HT-29 (cell line): ENCODE data around the gene CLEC4M. TPM values are rescaled to one million over a fixed set of nuclear protein-coding genes. Genes with fewer than 3 reads are reported as not detected.
"Not testable (repeated sequence)": the region's sequence is repeated elsewhere in the genome, so short reads cannot be mapped to it uniquely, and the experiment has no call there.

ENCODE experiments used
- DNase-seq: peaks from one replicate; pipeline ENCODE4 v3.0.0-alpha.2; 2015; ENCODE audit warnings: low spot score
- total RNA-seq: library from RNA; depleted of rRNA; stranded (reverse); fragments of >200 nt; shearing (Covaris generic); gene quantifications from 2 replicates; pipeline ENCODE4 v1.2.3, GENCODE V29; 2014

CLEC4M gene
- total RNA-seq, 1 experiment from 2014 or later, result not detected

DNA sequence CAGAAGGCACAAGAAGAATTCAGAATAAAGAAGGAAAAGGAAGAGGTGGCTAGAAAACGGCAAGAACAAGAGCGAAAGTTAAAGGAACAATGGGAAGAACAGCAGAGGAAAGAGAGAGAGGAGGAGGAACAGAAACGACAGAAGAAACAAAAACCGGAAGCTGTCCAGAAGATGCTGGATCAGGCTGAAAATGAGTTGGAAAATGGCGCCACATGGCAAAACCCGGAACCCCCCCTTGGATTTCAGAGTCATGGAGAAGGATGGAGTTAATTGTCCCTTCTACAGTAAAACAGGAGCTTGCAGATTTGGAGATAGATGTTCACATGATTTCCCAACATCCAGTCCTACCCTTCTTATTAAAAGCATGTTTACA lies 22.4 kb upstream of the CLEC4M start:
- no peak for DNase-seq

DNA sequence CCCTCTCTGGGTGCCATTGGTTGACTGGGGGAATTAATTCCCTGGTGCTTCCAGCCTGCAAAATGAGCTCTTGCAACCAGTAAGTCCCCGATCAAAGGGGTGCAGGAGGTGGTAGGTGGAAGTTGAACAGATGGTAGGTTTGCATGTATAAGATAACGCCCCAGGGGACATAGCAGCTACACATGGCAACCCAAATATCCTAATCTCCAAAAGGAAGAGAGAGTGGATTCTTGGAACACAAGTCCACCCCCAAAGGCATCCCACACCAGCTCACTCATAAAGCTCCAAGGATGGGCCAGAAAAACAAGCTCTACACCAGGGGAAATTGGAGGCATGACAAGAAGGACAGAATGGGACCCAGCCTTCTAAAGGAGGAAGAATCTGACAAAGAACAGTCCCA lies 20.5 kb upstream of the CLEC4M start:
- no peak for DNase-seq

- DNase-seq, result no peak
Measured at GRCh38 chr19:7742991-7743390, 20.1 kb upstream of the CLEC4M start.

GRCh38 chr19:7743425-7743841 lies 19.6 kb upstream of the CLEC4M start:
- DNase-seq, result no peak

GRCh38 chr19:7744199-7744786 lies 18.8 kb upstream of the CLEC4M start:
- DNase-seq, result no peak

GRCh38 chr19:7744871-7745650 lies 18.0 kb upstream of the CLEC4M start:
- DNase-seq, result no peak

DNA sequence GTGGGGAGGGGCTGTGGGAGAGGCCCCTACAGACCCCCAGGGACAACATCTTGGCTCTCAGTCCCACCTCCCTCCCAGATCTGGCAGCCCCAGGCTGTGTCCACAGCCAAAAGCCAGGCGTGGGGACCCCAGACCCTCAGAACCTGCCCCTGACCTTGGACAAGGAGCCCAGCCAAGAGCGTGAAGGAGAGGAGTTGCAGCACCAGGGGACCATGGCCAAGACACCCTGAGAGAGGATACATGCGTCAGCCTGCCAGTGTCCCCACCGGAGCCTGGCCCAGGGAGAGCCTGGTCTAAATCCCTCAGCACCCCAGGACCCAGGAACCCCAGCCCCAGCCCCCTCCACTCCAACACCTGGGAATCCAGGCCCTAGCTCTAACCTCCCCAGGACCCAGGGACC lies 16.7 kb upstream of the CLEC4M start:
- DNase-seq, result not testable (repeated sequence)

DNA sequence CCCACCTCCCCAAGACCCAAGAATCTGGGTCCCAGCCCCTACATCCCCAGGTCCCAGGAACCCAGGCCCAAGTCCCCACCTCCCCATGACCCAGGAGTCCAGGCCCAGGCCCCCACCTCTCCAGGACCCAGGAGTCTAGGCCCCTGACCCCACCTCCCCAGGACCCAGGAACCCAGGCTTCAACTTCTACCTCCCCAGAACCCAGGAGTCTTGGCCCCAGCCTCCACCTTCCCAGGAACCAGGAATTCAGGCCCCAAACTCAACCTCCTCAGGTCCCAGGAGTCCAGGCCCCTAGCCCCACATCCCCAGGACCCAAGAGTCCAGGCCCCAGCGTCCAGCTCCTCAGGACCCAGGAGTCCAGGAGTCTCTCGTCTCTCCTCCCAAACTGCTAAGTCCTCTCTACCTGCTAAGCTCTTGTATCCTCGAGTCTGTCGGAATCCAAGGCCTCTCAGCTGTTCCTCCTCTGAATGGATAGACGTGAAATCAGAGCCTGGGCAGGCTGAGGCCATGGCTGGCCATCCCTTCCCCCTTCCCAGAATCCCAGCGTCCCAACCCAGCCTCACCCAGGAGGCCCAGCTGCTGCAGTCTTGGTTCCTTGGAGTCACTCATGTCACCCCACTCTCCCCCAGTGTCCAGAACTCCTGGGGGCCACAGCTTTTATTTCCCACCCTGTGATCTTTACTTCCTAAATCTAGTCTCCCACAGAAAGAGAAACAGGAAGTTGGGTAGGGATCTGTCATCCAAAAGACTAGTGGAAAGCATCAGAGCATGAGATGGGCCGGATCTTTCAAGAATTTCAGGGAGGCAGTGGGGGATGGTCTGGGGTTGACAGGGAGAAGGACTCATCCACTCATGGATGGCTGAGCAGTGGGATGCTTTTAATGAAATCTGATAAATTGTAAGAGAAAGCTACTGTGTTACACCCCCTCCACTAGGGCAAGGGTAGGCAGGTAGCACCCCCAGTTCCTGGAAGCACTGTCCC lies 15.8 kb upstream of the CLEC4M start, which contains the start of gene CD209:
CD209 (minus strand) TSS at position 632 of the 982 bp plus-strand sequence; CDS start at position 609, 23 bp downstream.
- DNase-seq, result no peak

DNA sequence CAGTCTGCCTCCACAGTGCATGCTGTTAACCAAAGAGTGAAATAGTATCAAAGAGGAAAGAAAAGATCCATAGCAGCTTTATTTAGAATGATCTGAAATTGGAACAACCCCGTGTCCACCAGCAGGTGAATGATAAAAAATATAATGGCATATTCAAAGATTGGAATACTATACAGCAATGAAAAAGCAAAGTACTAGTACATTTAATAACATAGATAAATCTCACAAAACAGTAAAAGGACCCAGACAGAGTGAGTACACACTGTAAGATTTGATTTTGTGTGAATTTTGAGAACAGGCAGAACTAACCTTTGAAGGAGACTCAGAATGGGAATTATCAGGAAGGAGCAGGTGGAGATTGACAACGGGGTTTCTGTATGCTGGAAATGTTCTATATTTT lies 14.9 kb upstream of the CLEC4M start:
- no peak for DNase-seq

DNA sequence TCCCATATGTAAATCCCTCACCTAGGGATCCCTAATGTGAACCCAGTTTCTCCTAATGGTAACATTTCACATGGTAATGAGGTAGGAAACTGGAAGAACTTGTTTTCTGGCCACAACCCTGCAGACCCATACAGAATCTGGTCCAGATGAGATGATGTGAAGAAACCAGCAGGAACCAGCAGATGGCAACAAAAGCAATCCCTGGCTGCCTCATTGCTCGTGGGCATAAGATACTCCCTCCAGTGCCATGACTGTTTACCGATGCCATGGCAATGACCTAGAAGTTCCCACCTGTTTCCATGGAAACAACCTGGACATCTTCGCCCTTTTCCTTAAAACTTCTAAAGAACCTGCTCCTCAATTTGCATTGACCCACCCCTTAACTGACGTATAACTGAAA lies 14.3 kb upstream of the CLEC4M start:
- DNase-seq, result peak; percentile 45

- no peak for DNase-seq
Measured at GRCh38 chr19:7751157-7751783, 11.8 kb upstream of the CLEC4M start.

DNA sequence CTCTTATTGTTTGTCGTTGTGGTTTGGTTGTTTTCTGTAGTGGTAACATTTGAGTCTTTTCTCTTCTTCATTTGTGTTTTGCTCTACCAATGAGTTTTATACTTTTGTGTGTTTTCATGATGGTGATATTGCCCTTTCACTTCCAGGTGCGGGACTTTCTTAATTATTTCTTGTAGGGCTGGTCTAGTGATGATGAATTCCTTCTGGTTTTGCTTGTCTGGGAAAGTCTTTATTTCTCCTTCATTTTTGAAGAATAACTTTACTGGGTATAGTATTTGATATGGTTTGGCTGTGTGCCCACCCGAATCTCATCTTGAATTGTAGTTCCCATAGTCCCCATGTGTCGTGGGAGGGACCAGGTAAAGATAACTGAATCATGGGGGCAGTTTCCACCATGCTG lies 6.8 kb upstream of the CLEC4M start:
- no peak for DNase-seq

DNA sequence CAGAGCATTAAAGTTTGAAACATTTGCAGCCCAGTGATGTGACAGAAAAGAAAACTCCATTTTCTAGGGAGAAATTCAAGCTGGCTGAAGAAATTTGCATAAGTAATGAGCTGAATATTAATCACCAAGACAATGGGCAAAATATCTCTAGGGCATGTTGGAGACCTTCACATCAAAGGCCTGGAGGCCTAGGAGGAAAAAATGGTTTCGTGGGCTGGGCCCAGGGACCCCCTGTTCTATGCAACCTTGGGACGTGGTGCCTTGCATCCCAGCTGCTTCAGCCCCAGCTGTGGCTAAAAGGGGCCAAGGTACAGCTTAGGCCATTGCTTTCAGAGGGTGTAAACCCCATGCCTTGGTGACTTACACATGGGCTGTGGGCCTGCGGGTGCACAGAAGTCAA lies 5.7 kb upstream of the CLEC4M start:
- DNase-seq, result no peak

GRCh38 chr19:7759156-7759555 lies 3.9 kb upstream of the CLEC4M start:
- no peak for DNase-seq

DNA sequence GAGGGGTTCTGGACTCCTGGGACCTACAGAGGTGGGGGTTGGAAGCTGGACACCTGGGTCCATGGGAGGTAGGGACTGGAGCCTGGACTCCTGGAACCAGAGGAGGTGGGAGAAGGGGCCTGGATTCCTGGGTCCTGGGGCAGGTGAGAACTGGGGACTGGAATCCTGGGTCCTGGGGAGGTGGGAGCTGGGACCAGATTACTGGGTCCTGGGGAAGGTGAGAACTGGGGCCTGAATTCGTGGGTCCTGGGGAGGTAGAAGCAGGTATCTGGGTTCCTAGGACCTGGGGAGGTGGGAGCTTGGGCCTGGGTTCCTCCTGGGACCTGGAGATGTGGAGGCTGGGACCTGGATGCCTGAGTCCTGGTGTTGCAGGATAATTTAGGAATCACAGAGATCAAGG lies 653 bp downstream of the CLEC4M start:
- no peak for DNase-seq

GRCh38 chr19:7764157-7764556 lies 1.1 kb downstream of the CLEC4M start:
- DNase-seq, result not testable (repeated sequence)

- DNase-seq, result not testable (repeated sequence)
Measured at GRCh38 chr19:7765043-7765442, 2.0 kb downstream of the CLEC4M start.

DNA sequence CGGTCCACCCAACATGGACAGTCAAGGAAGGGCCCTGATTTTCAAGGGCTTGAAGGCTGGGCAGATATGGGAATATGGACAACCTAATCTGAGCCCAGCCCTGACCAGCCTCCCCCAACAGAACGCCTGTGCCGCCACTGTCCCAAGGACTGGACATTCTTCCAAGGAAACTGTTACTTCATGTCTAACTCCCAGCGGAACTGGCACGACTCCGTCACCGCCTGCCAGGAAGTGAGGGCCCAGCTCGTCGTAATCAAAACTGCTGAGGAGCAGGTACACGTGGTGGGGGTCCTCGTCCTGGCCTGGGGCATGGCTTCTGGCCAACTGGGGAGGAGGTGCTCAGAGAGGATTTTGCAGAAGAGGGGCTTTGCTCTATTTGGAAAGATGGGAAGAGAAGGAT lies 3.5 kb downstream of the CLEC4M start:
- DNase-seq, result no peak

DNA sequence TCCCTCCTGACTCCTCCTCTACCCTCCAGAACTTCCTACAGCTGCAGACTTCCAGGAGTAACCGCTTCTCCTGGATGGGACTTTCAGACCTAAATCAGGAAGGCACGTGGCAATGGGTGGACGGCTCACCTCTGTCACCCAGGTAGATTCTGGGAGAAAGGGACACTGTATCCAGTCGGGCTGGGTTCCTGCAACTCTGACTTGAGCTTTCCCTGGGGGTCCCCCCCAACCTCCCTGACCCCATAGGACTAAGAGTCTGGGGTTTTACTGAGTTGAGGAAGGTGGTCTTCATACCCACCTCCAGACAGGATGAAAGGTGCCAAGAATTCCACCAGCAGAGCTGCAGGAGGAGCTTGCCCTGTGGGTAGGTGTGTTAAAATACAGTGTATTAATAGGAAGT lies 4.4 kb downstream of the CLEC4M start:
- DNase-seq, result no peak

DNA sequence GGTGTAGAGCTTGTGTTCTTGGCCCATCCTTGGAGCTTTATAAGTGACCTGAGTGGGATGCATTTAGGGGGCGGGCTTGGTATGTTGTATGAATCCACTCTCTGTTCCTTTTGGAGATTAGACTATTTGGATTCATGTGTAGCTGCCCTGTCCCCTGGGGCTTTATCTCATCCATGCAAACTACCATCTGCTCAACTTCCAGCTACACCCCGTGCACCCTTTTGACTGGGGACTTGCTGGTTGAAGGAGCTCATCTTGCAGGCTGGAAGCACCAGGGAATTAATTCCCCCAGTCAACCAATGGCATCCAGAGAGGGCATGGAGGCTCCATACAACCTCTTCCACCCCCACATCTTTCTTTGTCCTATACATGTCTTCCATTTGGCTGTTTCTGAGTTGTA lies 6.1 kb downstream of the CLEC4M start:
- no peak for DNase-seq

DNA sequence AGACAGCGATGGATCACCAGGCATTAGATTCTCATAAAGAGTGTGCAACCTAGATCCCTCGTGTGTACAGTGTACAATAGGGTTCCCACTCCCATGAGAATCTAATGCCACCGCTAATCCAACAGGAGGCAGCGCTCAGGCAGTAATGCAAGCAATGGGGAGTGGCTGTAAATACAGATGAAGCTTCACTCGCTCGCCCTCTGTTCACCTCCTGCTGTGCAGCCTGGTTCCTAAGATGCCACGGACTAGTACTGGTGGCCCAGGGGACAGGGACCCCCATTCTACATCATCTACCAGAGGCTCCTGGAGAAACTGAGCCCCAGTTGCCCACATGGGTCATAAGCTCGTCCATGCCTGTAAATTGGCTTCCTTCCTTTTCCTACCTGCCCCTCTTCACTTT lies 8.0 kb downstream of the CLEC4M start:
- DNase-seq, result no peak
